K562 (cell line): ENCODE results near the gene ELMO1. TPM values are rescaled to one million over a fixed set of nuclear protein-coding genes. Genes with fewer than 3 reads are reported as not detected.

Experiments used
- ATAC-seq: fragments of 200-7000 bp; cut with Tn5 transposase; 3 replicates; pipeline ENCODE4 v1.9.1; 2020; ENCODE audit warnings: moderate library complexity
- BruUV-seq: library from RNA; stranded (reverse); fragments of 400-500 nt; replicated peaks from 2 replicates; lab custom pipeline; 2021; lab: Mats Ljungman, UMichigan
- CTCF ChIA-PET: fragments of 300-600 bp; formaldehyde crosslinking; extraction: SDS; loops from one replicate; lab custom pipeline; 2021; ENCODE audit warnings: low intra/inter-chr PET ratio; lab: Yijun Ruan, JAX
- POLR2A ChIA-PET: fragments of 300-600, 350-650 bp; sonication (Branson Sonifier 250); formaldehyde crosslinking; extraction: SDS; loops from one replicate; lab custom pipeline; 2021; ENCODE audit warnings: antibody characterized with exemption, inconsistent platforms; lab: Yijun Ruan, JAX
- DNase-seq, 4 experiments: peaks; one replicate each; pipeline versions ENCODE4 v3.0.0 to v3.0.0-alpha.2; 2011 to 2018; ENCODE audit warnings: low spot score in 3 of 4, mixed read lengths in 3 of 4; ENCODE audit errors: extremely low read depth in 1 of 4
- FAIRE-seq: peaks from 2 replicates; lab custom pipeline; 2011; peaks lifted over from hg19 to GRCh38; lab: Jason Lieb, UNC
- H2AFZ ChIP-seq: 2 replicates; pipeline ENCODE4 v1.6.0; 2011; ENCODE audit warnings: low read depth, low read length, control low read depth, inconsistent platforms
- H3K27ac ChIP-seq: fragments of 200-600 bp; 3 replicates; pipeline ENCODE4 v1.8.0; 2011; ENCODE audit warnings: low read depth, mild to moderate bottlenecking, control low read depth, inconsistent platforms, low read length, moderate library complexity, mixed read lengths; ENCODE audit errors: extremely low read depth
- H3K27me3 ChIP-seq, 2 experiments: fragments of 300-600 bp in 1 of 2; 2 replicates in 1 of 2; 3 replicates in 1 of 2; pipeline versions ENCODE4 v1.6.0 to v1.8.0; 2011; ENCODE audit warnings: inconsistent platforms in 2 of 2, low read length in 2 of 2, mild to moderate bottlenecking in 1 of 2, mixed read lengths in 1 of 2, moderate library complexity in 1 of 2; ENCODE audit not compliant: control insufficient read depth in 2 of 2, insufficient read depth in 2 of 2
- H3K36me3 ChIP-seq: fragments of 300-600 bp; 3 replicates; pipeline ENCODE4 v1.8.0; 2011; ENCODE audit warnings: mild to moderate bottlenecking, low read length, inconsistent platforms; ENCODE audit not compliant: control insufficient read depth, insufficient read depth
- H3K4me1 ChIP-seq, 2 experiments: fragments of 200-600 bp in 1 of 2; replicated peaks in 1 of 2; 2 replicates in 1 of 2; 3 replicates in 1 of 2; pipeline versions ENCODE4 v1.5.1 to v1.8.0; 2011; ENCODE audit warnings: inconsistent platforms in 2 of 2, low read length in 2 of 2, mild to moderate bottlenecking in 1 of 2, mixed read lengths in 1 of 2, moderate library complexity in 1 of 2; ENCODE audit not compliant: control insufficient read depth in 2 of 2, insufficient read depth in 2 of 2
- H3K4me2 ChIP-seq: 2 replicates; pipeline ENCODE4 v1.6.1; 2011; ENCODE audit warnings: low read length, control low read depth, inconsistent platforms, mixed read lengths; ENCODE audit not compliant: insufficient read depth
- H3K4me3 ChIP-seq: fragments of 200-600 bp; sonication (generic), shearing (Covaris generic); 2 replicates; pipeline ENCODE4 v1.5.1; 2016; ENCODE audit warnings: control low read depth, inconsistent platforms
- H3K79me2 ChIP-seq: fragments of 200-600 bp; 3 replicates; pipeline ENCODE4 v1.8.0; 2011; ENCODE audit warnings: low read length, inconsistent platforms; ENCODE audit not compliant: control insufficient read depth, insufficient read depth
- H3K9ac ChIP-seq, 2 experiments: 2 replicates each; pipeline versions ENCODE4 v1.6.0 to v1.6.1; 2011; ENCODE audit warnings: low read depth in 2 of 2, low read length in 2 of 2, control low read depth in 1 of 2, inconsistent platforms in 1 of 2, mild to moderate bottlenecking in 1 of 2, mixed read lengths in 1 of 2; ENCODE audit not compliant: insufficient read depth in 1 of 2
- H3K9me1 ChIP-seq: one replicate; pipeline ENCODE4 v1.6.0; 2011; ENCODE audit warnings: inconsistent platforms, mild to moderate bottlenecking, low read length, moderate library complexity; ENCODE audit not compliant: control insufficient read depth, insufficient read depth
- H3K9me3 ChIP-seq: replicated peaks from 2 replicates; pipeline ENCODE4 v1.5.1; 2011; ENCODE audit warnings: low read depth, low read length, inconsistent platforms; ENCODE audit not compliant: control insufficient read depth, insufficient read depth
- H4K20me1 ChIP-seq: replicated peaks from 2 replicates; pipeline ENCODE4 v1.6.1; 2011; ENCODE audit warnings: low read length, inconsistent platforms, mixed read lengths; ENCODE audit not compliant: control insufficient read depth, insufficient read depth
- CHD2 ChIP-seq: IDR thresholded peaks from 2 replicates; pipeline ENCODE4 v1.6.1; 2011; ENCODE audit warnings: low read depth, low read length
- DNMT1 ChIP-seq: fragments of 450-650 bp; IDR thresholded peaks from 2 replicates; pipeline ENCODE4 v1.6.1; 2016; ENCODE audit warnings: antibody characterized with exemption, mild to moderate bottlenecking
- ELF4 ChIP-seq: fragments of 450-650 bp; formaldehyde crosslinking; IDR thresholded peaks from 2 replicates; pipeline ENCODE4 v1.4.0; 2022; ENCODE audit warnings: missing genetic modification characterization
- ESRRA ChIP-seq: fragments of 450-650 bp; IDR thresholded peaks from 2 replicates; pipeline ENCODE4 v1.6.1; 2014; ENCODE audit warnings: low read depth, mild to moderate bottlenecking, moderate library complexity, borderline replicate concordance
- KLF16 ChIP-seq: IDR thresholded peaks from 2 replicates; pipeline ENCODE4 v1.6.1; 2016; ENCODE audit warnings: antibody characterized with exemption
- NRF1 ChIP-seq, 2 experiments: fragments of 450-650 bp; IDR thresholded peaks in 1 of 2; conservative IDR thresholded peaks in 1 of 2; 2 replicates each; pipeline ENCODE4 v1.6.1; 2014; ENCODE audit warnings: mild to moderate bottlenecking in 2 of 2
- PTRF ChIP-seq: fragments of 450-650 bp; IDR thresholded peaks from 2 replicates; pipeline ENCODE4 v1.6.1; 2016; ENCODE audit warnings: mild to moderate bottlenecking, missing genetic modification characterization, missing compliant biosample characterization
- RREB1 ChIP-seq: fragments of 250-450 bp; sonication (Bioruptor Pico); IDR thresholded peaks from 2 replicates; pipeline ENCODE4 v1.4.0; 2020
- SMARCE1 ChIP-seq: fragments of 450-650 bp; IDR thresholded peaks from 2 replicates; pipeline ENCODE4 v1.7.1; 2016; ENCODE audit warnings: mild to moderate bottlenecking
- THAP12 ChIP-seq: fragments of 250-450 bp; sonication (Bioruptor Pico); IDR thresholded peaks from 2 replicates; pipeline ENCODE4 v1.9.0; 2021; ENCODE audit warnings: mild to moderate bottlenecking, inconsistent platforms
- ZNF766 ChIP-seq: fragments of 200-800 bp; sonication (Bioruptor generic); conservative IDR thresholded peaks from 2 replicates; pipeline ENCODE4 v1.6.1; 2016; ENCODE audit warnings: missing genetic modification characterization, missing compliant biosample characterization
- ZSCAN32 ChIP-seq: fragments of 450-650 bp; formaldehyde crosslinking; IDR thresholded peaks from 2 replicates; pipeline ENCODE4 v1.4.0; 2020; ENCODE audit warnings: mild to moderate bottlenecking, moderate library complexity
- WGBS: fragments of 100-300 bp; shearing (Covaris generic); methylation state at CpG from one replicate; pipeline ENCODE4 v1.1.6; 2016; ENCODE audit warnings: low coverage, mixed read lengths; ENCODE audit not compliant: insufficient coverage; ENCODE audit errors: missing lambda C conversion rate; 5-methylcytosine and 5-hydroxymethylcytosine counted together
- in situ Hi-C: fragments of 300-500 bp; cut with MboI; formaldehyde crosslinking; loops from 4 replicates; pipeline ENCODE4 v1.15.0; 2018; ENCODE audit warnings: inconsistent platforms, mixed read lengths
- intact Hi-C: fragments of 100-400 bp; cut with micrococcal nuclease; formaldehyde crosslinking; loops from 2 replicates; pipeline ENCODE4 v1.14.2; 2022
- polyA plus RNA-seq, 8 experiments: library from polyadenylated mRNA; depleted of rRNA in 4 of 8; stranded (reverse) in 5 of 8; unstranded in 3 of 8; fragments of >200 nt; fragmentation: Nextera tagmentation in 2 of 8; fragmentation: Illumina TruSeq in 1 of 8; extraction: Ambion mirVana in 2 of 8; extraction: Trizol in 1 of 8; gene quantifications; 2 replicates each; pipeline versions ENCODE4 v1.2.1 to v1.2.3, GENCODE V29; 2011 to 2014; ENCODE audit warnings: inconsistent platforms in 1 of 8, missing spikeins in 1 of 8
- total RNA-seq, 7 experiments: library from RNA; depleted of rRNA in 6 of 7; stranded (reverse); fragments of >200 nt in 6 of 7; fragmentation: Illumina TruSeq in 2 of 7; extraction: Trizol in 2 of 7; gene quantifications; 2 replicates each; pipeline versions ENCODE4 v1.2.1 to v1.2.3, GENCODE V29; 2011 to 2021; ENCODE audit warnings: low replicate concordance in 1 of 7
- TF ChIP-seq, protein P1 (sequence below): fragments of 250-450 bp; sonication (Bioruptor Pico); IDR thresholded peaks from 2 replicates; pipeline ENCODE4 v1.8.0; 2021; ENCODE audit warnings: borderline replicate concordance, mild to moderate bottlenecking, moderate library complexity; ENCODE audit not compliant: poor library complexity, severe bottlenecking
- TF ChIP-seq, protein P2 (sequence below): fragments of 450-650 bp; IDR thresholded peaks from 2 replicates; pipeline ENCODE4 v1.6.1; 2016; ENCODE audit warnings: antibody characterized with exemption

The ELMO1 gene
- total and polyA plus RNA-seq, 9 of the 15 experiments (the other 6 are each of a cell fraction or from before 2014, with no cell fraction given), result 0.36 to 7.2 (median 3.6) TPM

- Histone ChIP-seq H3K9ac (no peak overlapping the region), H3K27ac (no peak overlapping the region), H3K27me3 (peaks cover 0 to 4% of the 10 kb centered on the region in 2 experiments; a peak in 2 of 5 replicates), H3K79me2 (no peaks in the 10 kb centered on the region), H3K9me3 (no peaks in the 10 kb centered on the region), H3K4me1 (no peaks in the 10 kb centered on the region), H2AFZ (no peak overlapping the region), H3K9me1 (no peaks in the 10 kb centered on the region), H3K4me3 (no peak overlapping the region), H3K36me3 (no peaks in the 10 kb centered on the region), H3K4me2 (no peak overlapping the region), H4K20me1 (no peaks in the 10 kb centered on the region)
- intact Hi-C loops, result loop anchor here (10.0 kb wide), 1 partner anchor 495 kb away; no protein-coding TSS in a partner anchor
- POLR2A ChIA-PET, result no interaction called here
- WGBS, result 0% methylated on average over 1 of the region's 1 CpG
- DNase-seq (no peak), FAIRE-seq (no peak), ATAC-seq (no peak)
- CTCF ChIA-PET, result no interaction called here
- no TSS peak for BruUV-seq
- in situ Hi-C loops, result loop anchor here (25.0 kb wide), 1 partner anchor 608 kb away; the partner anchor contains the start of gene NME8
- TF ChIP-seq DNMT1 (no peak), KLF16 (no peak), ZNF766 (no peak), SMARCE1 (no peak), ELF4 (CRISPR knock-in tag) (no peak), ESRRA (no peak), ZSCAN32 (CRISPR knock-in tag) (no peak), NRF1 (conservative IDR thresholded peaks at IDR 0.05 in 1 of 2, IDR thresholded peaks at IDR 0.05 in 1 of 2) (no peak), THAP12 (CRISPR knock-in tag) (no peak), PTRF (tag) (no peak), RREB1 (CRISPR knock-in tag) (no peak), CHD2 (no peak)
- TF ChIP-seq, protein P1, sequence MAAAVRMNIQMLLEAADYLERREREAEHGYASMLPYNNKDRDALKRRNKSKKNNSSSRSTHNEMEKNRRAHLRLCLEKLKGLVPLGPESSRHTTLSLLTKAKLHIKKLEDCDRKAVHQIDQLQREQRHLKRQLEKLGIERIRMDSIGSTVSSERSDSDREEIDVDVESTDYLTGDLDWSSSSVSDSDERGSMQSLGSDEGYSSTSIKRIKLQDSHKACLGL (CRISPR knock-in tag), result no peak
- TF ChIP-seq, protein P2, sequence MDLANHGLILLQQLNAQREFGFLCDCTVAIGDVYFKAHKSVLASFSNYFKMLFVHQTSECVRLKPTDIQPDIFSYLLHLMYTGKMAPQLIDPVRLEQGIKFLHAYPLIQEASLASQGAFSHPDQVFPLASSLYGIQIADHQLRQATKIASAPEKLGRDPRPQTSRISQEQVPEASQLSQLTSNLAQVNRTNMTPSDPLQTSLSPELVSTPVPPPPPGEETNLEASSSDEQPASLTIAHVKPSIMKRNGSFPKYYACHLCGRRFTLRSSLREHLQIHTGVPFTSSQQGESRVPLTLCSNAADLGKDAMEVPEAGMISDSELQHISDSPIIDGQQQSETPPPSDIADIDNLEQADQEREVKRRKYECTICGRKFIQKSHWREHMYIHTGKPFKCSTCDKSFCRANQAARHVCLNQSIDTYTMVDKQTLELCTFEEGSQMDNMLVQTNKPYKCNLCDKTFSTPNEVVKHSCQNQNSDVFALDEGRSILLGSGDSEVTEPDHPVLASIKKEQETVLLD, result no peak
Measured at GRCh38 chr7:37229381-37229780, 219.3 kb downstream of the ELMO1 start.
